ENCODE measurements around the gene ABCF2. TPM values are rescaled to one million over a fixed set of nuclear protein-coding genes. Genes with fewer than 3 reads are reported as not detected.

Gene ABCF2
- total and polyA plus RNA-seq, 10 donors = 9.2 to 30.0 (median 27.0) TPM

GRCh38 chr7:151186640-151187408 is 40.2 kb downstream of the ABCF2 start, which contains the start of gene ASB10:
Gene ASB10, minus strand, starts transcription at chr7:151187250. Its CDS starts 120 bp downstream, at chr7:151187130.
- peak; percentile 68 for DNase-seq
- WGBS, 5 donors = 67 to 91% (median 82%) methylated on average over 19 to 22 of the region's 22 CpGs
- H3K27ac ChIP-seq = no peak within 1 kb of the TSS
- H3K27me3 ChIP-seq (replicated peaks in 1 of 7) = peaks cover 0 to 5% (median 0%) of the 10 kb centered on the region in 7 donors
- H3K36me3 ChIP-seq = no peaks in the 10 kb centered on the region
- no peaks in the 10 kb centered on the region for H3K9me3 ChIP-seq
- intact Hi-C loops (cut with DNase I; ENCODE audit: low total_unique reads) = no loop called here
- H3K4me1 ChIP-seq = no peaks in the 10 kb centered on the region
- TF ChIP-seq, protein P1, sequence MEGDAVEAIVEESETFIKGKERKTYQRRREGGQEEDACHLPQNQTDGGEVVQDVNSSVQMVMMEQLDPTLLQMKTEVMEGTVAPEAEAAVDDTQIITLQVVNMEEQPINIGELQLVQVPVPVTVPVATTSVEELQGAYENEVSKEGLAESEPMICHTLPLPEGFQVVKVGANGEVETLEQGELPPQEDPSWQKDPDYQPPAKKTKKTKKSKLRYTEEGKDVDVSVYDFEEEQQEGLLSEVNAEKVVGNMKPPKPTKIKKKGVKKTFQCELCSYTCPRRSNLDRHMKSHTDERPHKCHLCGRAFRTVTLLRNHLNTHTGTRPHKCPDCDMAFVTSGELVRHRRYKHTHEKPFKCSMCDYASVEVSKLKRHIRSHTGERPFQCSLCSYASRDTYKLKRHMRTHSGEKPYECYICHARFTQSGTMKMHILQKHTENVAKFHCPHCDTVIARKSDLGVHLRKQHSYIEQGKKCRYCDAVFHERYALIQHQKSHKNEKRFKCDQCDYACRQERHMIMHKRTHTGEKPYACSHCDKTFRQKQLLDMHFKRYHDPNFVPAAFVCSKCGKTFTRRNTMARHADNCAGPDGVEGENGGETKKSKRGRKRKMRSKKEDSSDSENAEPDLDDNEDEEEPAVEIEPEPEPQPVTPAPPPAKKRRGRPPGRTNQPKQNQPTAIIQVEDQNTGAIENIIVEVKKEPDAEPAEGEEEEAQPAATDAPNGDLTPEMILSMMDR (IDR thresholded peaks at IDR 0.05 in 8 of 11, conservative IDR thresholded peaks at IDR 0.05 in 3 of 11) = no peak
- no peak for TF ChIP-seq POLR2A (IDR thresholded peaks at IDR 0.05)
- no peak for TF ChIP-seq POLR2AphosphoS5 (IDR thresholded peaks at IDR 0.05)
- H3K4me3 ChIP-seq = no peak within 1 kb of the TSS

DNA sequence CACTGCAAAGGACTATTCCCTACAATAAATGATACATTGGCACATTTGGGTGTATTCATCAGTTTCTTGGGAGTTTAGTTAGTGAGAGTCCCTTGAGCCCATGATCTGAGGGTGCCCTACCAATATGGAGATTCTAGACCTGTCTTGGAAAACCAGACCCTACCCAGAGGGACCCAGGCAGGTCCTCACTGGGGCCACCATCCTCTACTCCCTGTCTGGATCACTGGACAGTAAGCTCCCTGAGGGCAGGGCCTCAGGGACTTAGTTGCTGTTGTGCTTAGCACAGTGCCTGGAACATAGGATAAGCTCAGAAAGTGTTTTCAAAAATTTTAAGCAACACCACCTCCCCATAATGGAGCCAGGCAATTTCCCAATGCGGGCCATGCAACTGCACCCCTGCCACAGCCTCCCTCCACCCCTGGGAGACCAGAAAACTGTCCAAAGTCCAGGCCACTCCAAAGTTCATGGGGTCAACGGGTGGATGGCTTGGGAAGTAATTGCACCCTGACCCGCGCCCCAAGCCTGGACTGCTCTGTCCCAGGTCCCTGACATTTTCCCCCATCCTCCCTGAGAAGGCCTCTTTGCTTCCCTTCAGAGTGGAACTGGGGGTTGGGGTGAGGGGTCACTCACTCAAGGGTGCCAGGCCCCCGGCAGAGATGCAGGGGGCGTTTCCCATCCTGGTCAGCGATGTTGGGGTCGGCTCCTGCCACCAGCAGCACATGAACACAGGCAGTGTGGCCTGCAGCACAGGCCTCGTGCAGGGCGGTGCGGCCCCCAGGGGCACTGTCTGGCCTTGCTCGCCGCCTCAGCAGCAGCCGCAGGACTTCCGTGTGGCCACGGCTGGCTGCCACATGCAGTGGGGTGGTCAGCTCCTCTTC is 41.0 kb downstream of the ABCF2 start:
- whole genome bisulfite sequencing, 5 donors = 70 to 91% (median 87%) methylated on average over 10 to 16 of the region's 16 CpGs
- Histone ChIP-seq H3K4me3 (no peak overlapping the region), H3K36me3 (no peaks in the 10 kb centered on the region), H3K27me3 (replicated peaks in 1 of 7) (peaks cover 0 to 7% (median 0%) of the 10 kb centered on the region in 7 donors), H3K9me3 (no peaks in the 10 kb centered on the region), H3K27ac (no peak overlapping the region), H3K4me1 (no peaks in the 10 kb centered on the region)
- DNase-seq = peak; percentile 68
- intact Hi-C loops (cut with DNase I; ENCODE audit: low total_unique reads) = no loop called here
- TF ChIP-seq POLR2A (IDR thresholded peaks at IDR 0.05) = no peak
- TF ChIP-seq, protein P1 (IDR thresholded peaks at IDR 0.05 in 8 of 11, conservative IDR thresholded peaks at IDR 0.05 in 3 of 11) = no peak
- no peak for TF ChIP-seq POLR2AphosphoS5 (IDR thresholded peaks at IDR 0.05)

DNA sequence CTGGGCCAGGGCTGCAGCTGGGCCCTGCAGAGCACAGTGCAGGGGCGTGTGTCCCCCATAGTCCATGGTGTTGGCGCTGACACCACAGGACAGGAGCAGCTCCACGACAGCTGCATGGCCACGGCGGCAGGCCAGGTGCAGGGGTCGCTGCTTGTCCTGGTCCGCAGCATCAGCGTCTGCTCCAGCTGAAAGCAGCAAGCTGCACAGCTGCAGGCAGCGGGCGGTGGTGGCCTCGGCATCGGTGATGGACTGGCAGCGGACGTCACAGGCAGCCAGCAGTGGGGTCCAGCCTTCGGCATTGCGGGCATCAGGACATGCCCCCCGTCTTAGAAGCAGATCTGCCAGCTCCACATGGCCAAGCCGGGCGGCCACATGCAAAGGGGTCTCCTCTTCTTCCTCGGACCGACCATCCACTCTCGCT is 46.0 kb downstream of the ABCF2 start:
- Histone ChIP-seq H3K36me3 (no peaks in the 10 kb centered on the region), H3K4me1 (no peaks in the 10 kb centered on the region), H3K9me3 (no peaks in the 10 kb centered on the region), H3K27ac (no peak overlapping the region), H3K27me3 (replicated peaks in 1 of 7) (peaks cover 0 to 36% (median 0%) of the 10 kb centered on the region in 7 donors), H3K4me3 (no peak overlapping the region)
- DNase-seq = peak; percentile 67
- 84 to 92% (median 88%) methylated on average over 6 to 22 of the region's 22 CpGs for WGBS, 5 donors
- intact Hi-C loops (cut with DNase I; ENCODE audit: low total_unique reads) = no loop called here
- TF ChIP-seq POLR2AphosphoS5 (IDR thresholded peaks at IDR 0.05) (no peak), POLR2A (IDR thresholded peaks at IDR 0.05) (no peak)
- TF ChIP-seq, protein P1 (IDR thresholded peaks at IDR 0.05 in 8 of 11, conservative IDR thresholded peaks at IDR 0.05 in 3 of 11) = no peak

Measured in spleen (tissue), 11 donors.